ENCODE measurements around the gene SAP30L. TPM values are rescaled to one million over a fixed set of nuclear protein-coding genes. Genes with fewer than 3 reads are reported as not detected.

Gene SAP30L
- total RNA-seq, 1 experiment from 2014 or later, result 45.9 TPM

DNA sequence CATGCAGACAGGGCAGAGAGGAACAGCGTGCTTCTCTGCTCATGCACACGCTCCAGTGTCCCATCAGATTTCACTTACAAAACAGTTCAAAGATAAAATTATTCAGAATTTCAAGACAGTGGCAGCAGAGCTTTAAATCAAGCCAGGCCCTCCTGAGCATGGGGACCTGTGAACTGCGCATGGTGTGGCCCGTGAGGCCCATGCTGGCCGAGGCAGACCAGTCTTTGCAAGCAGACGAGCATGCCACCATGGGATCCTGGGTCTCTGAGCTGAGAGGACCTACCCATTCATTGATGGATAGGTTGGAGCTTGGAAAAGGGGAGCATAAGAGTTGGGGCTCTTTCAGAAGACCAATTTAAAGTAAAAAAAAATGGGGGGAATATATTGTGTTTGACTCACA is 35.0 kb upstream of the SAP30L start:
- H3K27me3 Mint-ChIP-seq (ENCODE audit: insufficient read depth, unreplicated experiment), result no peaks in the 10 kb centered on the region
- no peak for TF ChIP-seq CTCF (IDR thresholded peaks at IDR 0.05; ENCODE audit: unreplicated experiment)
- no peaks in the 10 kb centered on the region for H3K4me1 Mint-ChIP-seq (ENCODE audit: insufficient read depth, unreplicated experiment)
- peaks cover 11% of the 10 kb centered on the region for H3K36me3 Mint-ChIP-seq (ENCODE audit: insufficient read depth, unreplicated experiment)
- intact Hi-C loops (cut with micrococcal nuclease), result no loop called here
- H3K27ac Mint-ChIP-seq (ENCODE audit: low read depth, unreplicated experiment), result no peak overlapping the region
- BruUV-seq (replicated peaks), result no TSS peak
- no peaks in the 10 kb centered on the region for H3K9me3 Mint-ChIP-seq (ENCODE audit: unreplicated experiment)
- ChIA-PET CTCF (interaction anchor here (0.6 to 2.1 kb wide), 7 partner anchors 11 to 338 kb away, joined by 3 to 9 read pairs (median 4); no protein-coding TSS in a partner anchor), POLR2A (interaction anchor here (0.9 to 1.2 kb wide), 2 partner anchors 11 to 189 kb away, joined by 3 to 8 read pairs; no protein-coding TSS in a partner anchor)
- H3K4me3 Mint-ChIP-seq (ENCODE audit: unreplicated experiment), result no peak overlapping the region
- no peak for DNase-seq (ENCODE audit: unreplicated experiment)

DNA sequence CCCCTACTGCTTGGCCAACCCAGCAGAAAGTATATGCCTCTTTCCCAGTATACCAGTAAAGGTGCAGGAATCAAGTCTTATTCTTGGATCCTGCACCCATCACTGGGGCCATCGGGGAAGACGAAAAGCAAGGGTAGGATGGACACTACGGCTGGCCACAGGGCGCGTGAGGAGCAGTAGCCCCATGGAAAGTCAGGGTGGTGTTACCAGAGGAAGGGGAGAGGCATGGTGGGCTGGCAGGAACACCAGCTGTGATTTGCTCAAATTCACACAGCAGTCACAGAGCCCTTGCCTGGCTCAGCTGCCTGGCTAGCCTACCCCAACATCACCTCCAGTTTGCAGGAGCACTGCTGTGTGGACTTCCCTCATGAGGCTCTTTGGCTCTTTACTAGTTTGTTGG is 34.5 kb upstream of the SAP30L start:
- DNase-seq (ENCODE audit: unreplicated experiment), result no peak
- no peak for TF ChIP-seq CTCF (IDR thresholded peaks at IDR 0.05; ENCODE audit: unreplicated experiment)
- intact Hi-C loops (cut with micrococcal nuclease), result no loop called here
- no TSS peak for BruUV-seq (replicated peaks)
- ChIA-PET POLR2A (interaction anchor here (0.9 to 1.2 kb wide), 2 partner anchors 11 to 189 kb away, joined by 3 to 8 read pairs; no protein-coding TSS in a partner anchor), CTCF (interaction anchor here (0.6 to 1.6 kb wide), 5 partner anchors 10 to 217 kb away, joined by 3 to 4 read pairs (median 3); no protein-coding TSS in a partner anchor)
- Mint-ChIP-seq H3K4me1 (ENCODE audit: insufficient read depth, unreplicated experiment) (no peaks in the 10 kb centered on the region), H3K4me3 (ENCODE audit: unreplicated experiment) (no peak overlapping the region), H3K36me3 (ENCODE audit: insufficient read depth, unreplicated experiment) (peaks cover 11% of the 10 kb centered on the region), H3K27ac (ENCODE audit: low read depth, unreplicated experiment) (no peak overlapping the region), H3K9me3 (ENCODE audit: unreplicated experiment) (no peaks in the 10 kb centered on the region), H3K27me3 (ENCODE audit: insufficient read depth, unreplicated experiment) (no peaks in the 10 kb centered on the region)

GRCh38 chr5:154412316-154412715 is 33.5 kb upstream of the SAP30L start:
- TF ChIP-seq CTCF (IDR thresholded peaks at IDR 0.05; ENCODE audit: unreplicated experiment), result no peak
- DNase-seq (ENCODE audit: unreplicated experiment), result no peak
- Mint-ChIP-seq H3K36me3 (ENCODE audit: insufficient read depth, unreplicated experiment) (peaks cover 11% of the 10 kb centered on the region), H3K27me3 (ENCODE audit: insufficient read depth, unreplicated experiment) (no peaks in the 10 kb centered on the region), H3K4me1 (ENCODE audit: insufficient read depth, unreplicated experiment) (no peaks in the 10 kb centered on the region), H3K4me3 (ENCODE audit: unreplicated experiment) (no peak overlapping the region), H3K27ac (ENCODE audit: low read depth, unreplicated experiment) (no peak overlapping the region), H3K9me3 (ENCODE audit: unreplicated experiment) (no peaks in the 10 kb centered on the region)
- ChIA-PET POLR2A (no interaction called here), CTCF (interaction anchor here (0.6 to 1.9 kb wide), 5 partner anchors 8 to 340 kb away, joined by 3 to 7 read pairs (median 4); no protein-coding TSS in a partner anchor)
- no TSS peak for BruUV-seq (replicated peaks)
- intact Hi-C loops (cut with micrococcal nuclease), result no loop called here

- BruUV-seq (replicated peaks), result no TSS peak
- POLR2A ChIA-PET, result no interaction called here
- Mint-ChIP-seq H3K4me1 (ENCODE audit: insufficient read depth, unreplicated experiment) (no peaks in the 10 kb centered on the region), H3K4me3 (ENCODE audit: unreplicated experiment) (no peak overlapping the region), H3K36me3 (ENCODE audit: insufficient read depth, unreplicated experiment) (peaks cover 11% of the 10 kb centered on the region), H3K9me3 (ENCODE audit: unreplicated experiment) (no peaks in the 10 kb centered on the region), H3K27me3 (ENCODE audit: insufficient read depth, unreplicated experiment) (no peaks in the 10 kb centered on the region), H3K27ac (ENCODE audit: low read depth, unreplicated experiment) (no peak overlapping the region)
- CTCF ChIA-PET, result interaction anchor here (0.7 to 1.9 kb wide), 2 partner anchors 8 to 340 kb away, joined by 4 to 7 read pairs; no protein-coding TSS in a partner anchor
- no peak for TF ChIP-seq CTCF (IDR thresholded peaks at IDR 0.05; ENCODE audit: unreplicated experiment)
- intact Hi-C loops (cut with micrococcal nuclease), result no loop called here
- DNase-seq (ENCODE audit: unreplicated experiment), result no peak
These were observed 32.9 kb upstream of the SAP30L start for GRCh38 chr5:154412925-154413324.
